PC-9 (cell line): ENCODE data around the gene SLC4A2. TPM values are rescaled to one million over a fixed set of nuclear protein-coding genes. Genes with fewer than 3 reads are reported as not detected.

ENCODE experiments used
- BruUV-seq: library from RNA; stranded (reverse); fragments of 400-500 nt; replicated peaks from 2 replicates; lab custom pipeline; 2021; lab: Mats Ljungman, UMichigan
- CTCF ChIA-PET: fragments of 300-600 bp; sonication (Branson Sonifier 250); formaldehyde crosslinking; loops from one replicate; lab custom pipeline; 2022; ENCODE audit warnings: antibody characterized with exemption; lab: Charles Lee
- POLR2A ChIA-PET: fragments of 300-600 bp; sonication (Branson Sonifier 250); formaldehyde crosslinking; loops from one replicate; lab custom pipeline; 2022; ENCODE audit warnings: antibody characterized with exemption; ENCODE audit not compliant: unreplicated experiment; lab: Charles Lee
- DNase-seq, 2 experiments: peaks; one replicate each; pipeline versions ENCODE4 v3.0.0 to v3.0.0-alpha.2; 2015 to 2022; ENCODE audit warnings: mixed read lengths in 1 of 2
- H2AFZ ChIP-seq: fragments of 200-600 bp; sonication (generic); 2 replicates; pipeline ENCODE4 v1.8.1; 2017; ENCODE audit warnings: antibody characterized with exemption
- H3F3A ChIP-seq: fragments of 200-600 bp; sonication (generic); 2 replicates; pipeline ENCODE4 v1.8.1; 2017; ENCODE audit warnings: antibody characterized with exemption, mild to moderate bottlenecking, low read depth; ENCODE audit not compliant: insufficient read depth
- H3K27ac ChIP-seq: fragments of 200-600 bp; sonication (generic); 2 replicates; pipeline ENCODE4 v1.6.1; 2016; ENCODE audit warnings: mixed run types
- H3K27me3 ChIP-seq: fragments of 200-600 bp; sonication (generic); 2 replicates; pipeline ENCODE4 v1.6.1; 2016; ENCODE audit warnings: low read depth, mixed run types; ENCODE audit not compliant: insufficient read depth
- H3K36me3 ChIP-seq: fragments of 200-600 bp; sonication (generic); 2 replicates; pipeline ENCODE4 v1.6.1; 2016; ENCODE audit warnings: low read depth, mixed run types
- H3K4me1 ChIP-seq: fragments of 200-600 bp; sonication (generic); replicated peaks from 2 replicates; pipeline ENCODE4 v1.6.1; 2016; ENCODE audit warnings: mixed run types; ENCODE audit not compliant: insufficient read depth
- H3K4me2 ChIP-seq: fragments of 200-600 bp; sonication (generic); 2 replicates; pipeline ENCODE4 v1.6.1; 2017; ENCODE audit warnings: mixed run types
- H3K4me3 ChIP-seq: fragments of 200-600 bp; sonication (generic); 2 replicates; pipeline ENCODE4 v1.6.1; 2016; ENCODE audit warnings: mixed run types
- H3K79me2 ChIP-seq: fragments of 200-600 bp; sonication (generic); 2 replicates; pipeline ENCODE4 v1.6.1; 2017; ENCODE audit warnings: low read depth, mixed run types
- H3K9me2 ChIP-seq: fragments of 200-600 bp; sonication (generic); 2 replicates; pipeline ENCODE4 v1.8.1; 2017; ENCODE audit warnings: mild to moderate bottlenecking; ENCODE audit not compliant: insufficient read depth
- H3K9me3 ChIP-seq: fragments of 200-600 bp; sonication (generic); 2 replicates; pipeline ENCODE4 v1.8.1; 2016; ENCODE audit warnings: low read depth; ENCODE audit not compliant: insufficient read depth
- H4K20me1 ChIP-seq: fragments of 200-600 bp; sonication (generic); 2 replicates; pipeline ENCODE4 v1.8.1; 2017; ENCODE audit not compliant: insufficient read depth
- EZH2 ChIP-seq: fragments of 200-600 bp; sonication (generic); IDR thresholded peaks from 2 replicates; pipeline ENCODE4 v1.8.0; 2017; ENCODE audit warnings: antibody characterized with exemption, low read depth
- intact Hi-C: fragments of 100-400 bp; cut with micrococcal nuclease; formaldehyde crosslinking; loops from one replicate; pipeline ENCODE4 v1.10.0; 2022; ENCODE audit not compliant: unreplicated experiment
- total RNA-seq: library from RNA; stranded (reverse); gene quantifications from 2 replicates; pipeline ENCODE4 v1.2.3, GENCODE V29; 2021
- TF ChIP-seq, protein P1 (sequence below): fragments of 200-600 bp; sonication (generic); conservative IDR thresholded peaks from 2 replicates; pipeline ENCODE4 v1.6.1; 2017; ENCODE audit warnings: mixed run types, antibody characterized with exemption, mild to moderate bottlenecking, moderate library complexity

Gene SLC4A2
- total RNA-seq, 1 experiment from 2014 or later: 245 TPM

DNA sequence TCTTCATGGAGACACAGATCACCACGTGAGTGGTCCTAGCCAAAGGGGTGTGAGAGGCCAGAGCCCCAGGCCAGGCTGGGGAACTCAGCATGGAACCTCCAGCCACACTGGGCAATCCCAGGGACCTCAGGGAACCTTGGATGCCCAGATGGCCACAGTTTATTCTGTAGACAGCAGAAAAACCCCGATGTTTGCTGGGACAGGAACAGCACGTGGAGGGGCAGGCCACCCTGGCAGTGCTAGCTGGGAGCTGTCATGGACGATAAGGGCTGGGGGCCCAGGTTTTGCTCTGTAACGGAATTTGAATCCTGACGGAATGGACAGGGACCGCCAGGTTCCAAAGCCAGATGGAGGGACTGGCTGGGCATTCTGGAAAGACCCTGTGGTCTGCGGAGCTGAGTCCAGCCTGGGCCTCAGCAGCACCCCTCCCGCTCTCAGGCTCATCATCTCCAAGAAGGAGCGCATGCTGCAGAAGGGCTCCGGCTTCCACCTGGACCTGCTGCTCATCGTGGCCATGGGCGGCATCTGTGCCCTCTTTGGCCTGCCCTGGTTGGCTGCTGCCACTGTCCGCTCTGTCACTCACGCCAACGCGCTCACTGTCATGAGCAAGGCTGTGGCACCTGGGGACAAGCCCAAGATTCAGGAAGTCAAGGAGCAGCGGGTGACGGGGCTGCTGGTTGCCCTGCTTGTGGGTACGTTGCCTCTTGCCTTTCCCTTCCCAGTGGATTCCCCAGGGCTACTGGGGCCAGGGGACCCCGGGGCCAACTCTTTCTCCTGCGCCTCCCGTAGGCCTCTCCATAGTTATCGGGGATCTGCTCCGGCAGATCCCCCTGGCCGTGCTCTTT is 15.7 kb downstream of the SLC4A2 start:
- TF ChIP-seq, protein P1, sequence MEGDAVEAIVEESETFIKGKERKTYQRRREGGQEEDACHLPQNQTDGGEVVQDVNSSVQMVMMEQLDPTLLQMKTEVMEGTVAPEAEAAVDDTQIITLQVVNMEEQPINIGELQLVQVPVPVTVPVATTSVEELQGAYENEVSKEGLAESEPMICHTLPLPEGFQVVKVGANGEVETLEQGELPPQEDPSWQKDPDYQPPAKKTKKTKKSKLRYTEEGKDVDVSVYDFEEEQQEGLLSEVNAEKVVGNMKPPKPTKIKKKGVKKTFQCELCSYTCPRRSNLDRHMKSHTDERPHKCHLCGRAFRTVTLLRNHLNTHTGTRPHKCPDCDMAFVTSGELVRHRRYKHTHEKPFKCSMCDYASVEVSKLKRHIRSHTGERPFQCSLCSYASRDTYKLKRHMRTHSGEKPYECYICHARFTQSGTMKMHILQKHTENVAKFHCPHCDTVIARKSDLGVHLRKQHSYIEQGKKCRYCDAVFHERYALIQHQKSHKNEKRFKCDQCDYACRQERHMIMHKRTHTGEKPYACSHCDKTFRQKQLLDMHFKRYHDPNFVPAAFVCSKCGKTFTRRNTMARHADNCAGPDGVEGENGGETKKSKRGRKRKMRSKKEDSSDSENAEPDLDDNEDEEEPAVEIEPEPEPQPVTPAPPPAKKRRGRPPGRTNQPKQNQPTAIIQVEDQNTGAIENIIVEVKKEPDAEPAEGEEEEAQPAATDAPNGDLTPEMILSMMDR: no peak
- no peak for TF ChIP-seq EZH2
- no peak overlapping the region for H3K4me2 ChIP-seq
- H4K20me1 ChIP-seq: peaks cover 8% of the 10 kb centered on the region; the same call in 1 of the 2 replicates
- H3K27ac ChIP-seq: no peak overlapping the region
- H2AFZ ChIP-seq: no peak overlapping the region
- H3K36me3 ChIP-seq: peaks cover 3% of the 10 kb centered on the region; the same call in 1 of the 2 replicates
- BruUV-seq: no TSS peak
- no peaks in the 10 kb centered on the region for H3K9me2 ChIP-seq
- no peak overlapping the region for H3K4me3 ChIP-seq
- ChIA-PET CTCF (interaction anchor here (0.6 kb wide), 1 partner anchor 279 kb away, joined by 10 read pairs; no protein-coding TSS in a partner anchor), POLR2A (interaction anchor here (0.6 kb wide), 1 partner anchor 1080 kb away, joined by 8 read pairs; no protein-coding TSS in a partner anchor)
- intact Hi-C loops: no loop called here
- DNase-seq: no peak
- H3K9me3 ChIP-seq: no peaks in the 10 kb centered on the region
- H3F3A ChIP-seq: peaks cover 43% of the 10 kb centered on the region
- peaks cover 6% of the 10 kb centered on the region for H3K4me1 ChIP-seq
- H3K27me3 ChIP-seq: no peaks in the 10 kb centered on the region
- peaks cover 15% of the 10 kb centered on the region for H3K79me2 ChIP-seq

DNA sequence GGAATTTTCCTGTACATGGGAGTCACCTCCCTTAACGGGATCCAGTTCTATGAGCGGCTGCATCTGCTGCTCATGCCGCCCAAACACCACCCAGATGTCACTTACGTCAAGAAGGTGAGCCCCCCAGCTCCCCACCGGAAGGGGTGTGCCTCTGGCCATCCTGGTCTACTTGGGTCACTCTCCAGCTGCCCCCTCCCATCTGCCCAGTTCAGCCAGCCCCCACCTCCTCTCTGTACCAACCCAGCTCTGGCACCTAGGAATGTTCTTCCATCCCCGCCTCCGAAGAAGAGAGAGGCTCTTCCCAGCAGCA is 16.2 kb downstream of the SLC4A2 start:
- POLR2A ChIA-PET: interaction anchor here (0.6 kb wide), 1 partner anchor 1079 kb away, joined by 8 read pairs; no protein-coding TSS in a partner anchor

DNA sequence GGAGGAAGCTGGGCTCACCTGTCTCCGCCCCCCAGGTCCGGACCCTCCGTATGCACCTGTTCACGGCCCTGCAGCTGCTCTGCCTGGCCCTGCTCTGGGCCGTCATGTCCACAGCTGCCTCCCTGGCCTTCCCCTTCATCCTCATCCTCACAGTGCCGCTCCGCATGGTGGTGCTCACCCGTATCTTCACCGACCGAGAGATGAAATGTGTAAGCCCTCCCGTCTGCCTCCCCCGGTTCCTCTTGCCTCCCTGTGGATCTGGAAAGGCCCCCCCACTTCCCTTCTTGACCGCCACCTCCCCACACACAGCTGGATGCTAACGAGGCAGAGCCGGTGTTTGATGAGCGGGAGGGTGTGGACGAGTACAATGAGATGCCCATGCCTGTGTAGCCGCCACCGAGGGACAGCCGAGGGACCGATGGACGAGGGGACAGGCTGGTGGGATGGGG is 16.6 kb downstream of the SLC4A2 start:
- no peak for DNase-seq
- H3K27ac ChIP-seq: no peak overlapping the region
- CTCF ChIA-PET: no interaction called here
- H3K9me2 ChIP-seq: no peaks in the 10 kb centered on the region
- TF ChIP-seq EZH2: no peak
- TF ChIP-seq, protein P1: no peak
- H4K20me1 ChIP-seq: peaks cover 8% of the 10 kb centered on the region; the same call in 1 of the 2 replicates
- H2AFZ ChIP-seq: no peak overlapping the region
- no peaks in the 10 kb centered on the region for H3K27me3 ChIP-seq
- no peak overlapping the region for H3K4me2 ChIP-seq
- POLR2A ChIA-PET: interaction anchor here (0.6 kb wide), 1 partner anchor 1079 kb away, joined by 8 read pairs; no protein-coding TSS in a partner anchor
- H3K36me3 ChIP-seq: peaks cover 3% of the 10 kb centered on the region; the same call in 1 of the 2 replicates
- TSS peak; percentile 8 for BruUV-seq
- H3K9me3 ChIP-seq: no peaks in the 10 kb centered on the region
- H3F3A ChIP-seq: peaks cover 45% of the 10 kb centered on the region
- H3K79me2 ChIP-seq: peaks cover 20% of the 10 kb centered on the region
- H3K4me1 ChIP-seq: peaks cover 6% of the 10 kb centered on the region
- H3K4me3 ChIP-seq: no peak overlapping the region
- intact Hi-C loops: no loop called here

More for the DNA sequence above, 16.2 kb downstream of the SLC4A2 start:
- BruUV-seq: no TSS peak
- intact Hi-C loops: no loop called here
- Histone ChIP-seq H3K9me3 (no peaks in the 10 kb centered on the region), H3K4me2 (no peak overlapping the region), H3K27ac (no peak overlapping the region), H3K79me2 (peaks cover 20% of the 10 kb centered on the region), H3K27me3 (no peaks in the 10 kb centered on the region), H3K36me3 (peaks cover 3% of the 10 kb centered on the region; the same call in 1 of the 2 replicates), H2AFZ (no peak overlapping the region), H3K9me2 (no peaks in the 10 kb centered on the region), H3K4me1 (peaks cover 6% of the 10 kb centered on the region), H4K20me1 (peaks cover 8% of the 10 kb centered on the region; the same call in 1 of the 2 replicates), H3K4me3 (no peak overlapping the region), H3F3A (peaks cover 43% of the 10 kb centered on the region)
- TF ChIP-seq, protein P1: no peak
- TF ChIP-seq EZH2: no peak
- CTCF ChIA-PET: no interaction called here
- DNase-seq: no peak
